ENCODE measurements around the gene BCAS3. TPM values are rescaled to one million over a fixed set of nuclear protein-coding genes. Genes with fewer than 3 reads are reported as not detected.
"Not testable (repeated sequence)": the region's sequence is repeated elsewhere in the genome, so short reads cannot be mapped to it uniquely, and the experiment has no call there.

BCAS3 gene
- total RNA-seq, 1 donor from 2014 or later: 15.2 TPM

DNA sequence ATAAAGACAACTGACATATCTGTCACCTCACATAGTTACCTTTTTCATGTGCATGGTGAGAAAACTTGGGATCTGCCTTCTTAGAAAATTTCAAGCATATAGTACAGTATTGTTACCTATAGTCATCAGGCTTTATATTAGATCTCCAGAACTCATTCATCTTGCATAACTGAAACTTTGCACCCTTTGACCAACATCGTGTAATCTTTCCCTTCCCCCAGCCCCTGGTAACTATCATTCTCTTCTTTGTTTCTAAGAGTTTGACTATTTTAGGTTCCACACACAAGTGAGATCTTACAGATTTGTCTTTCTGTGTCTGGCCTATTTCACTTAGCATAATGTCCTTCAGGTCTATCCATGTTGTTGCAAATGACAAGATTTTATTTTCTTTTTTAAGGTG lies 751.6 kb downstream of the BCAS3 start:
- TF ChIP-seq, protein P1, sequence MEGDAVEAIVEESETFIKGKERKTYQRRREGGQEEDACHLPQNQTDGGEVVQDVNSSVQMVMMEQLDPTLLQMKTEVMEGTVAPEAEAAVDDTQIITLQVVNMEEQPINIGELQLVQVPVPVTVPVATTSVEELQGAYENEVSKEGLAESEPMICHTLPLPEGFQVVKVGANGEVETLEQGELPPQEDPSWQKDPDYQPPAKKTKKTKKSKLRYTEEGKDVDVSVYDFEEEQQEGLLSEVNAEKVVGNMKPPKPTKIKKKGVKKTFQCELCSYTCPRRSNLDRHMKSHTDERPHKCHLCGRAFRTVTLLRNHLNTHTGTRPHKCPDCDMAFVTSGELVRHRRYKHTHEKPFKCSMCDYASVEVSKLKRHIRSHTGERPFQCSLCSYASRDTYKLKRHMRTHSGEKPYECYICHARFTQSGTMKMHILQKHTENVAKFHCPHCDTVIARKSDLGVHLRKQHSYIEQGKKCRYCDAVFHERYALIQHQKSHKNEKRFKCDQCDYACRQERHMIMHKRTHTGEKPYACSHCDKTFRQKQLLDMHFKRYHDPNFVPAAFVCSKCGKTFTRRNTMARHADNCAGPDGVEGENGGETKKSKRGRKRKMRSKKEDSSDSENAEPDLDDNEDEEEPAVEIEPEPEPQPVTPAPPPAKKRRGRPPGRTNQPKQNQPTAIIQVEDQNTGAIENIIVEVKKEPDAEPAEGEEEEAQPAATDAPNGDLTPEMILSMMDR (conservative IDR thresholded peaks at IDR 0.05; ENCODE audit: low read depth, low read length): no peak

DNA sequence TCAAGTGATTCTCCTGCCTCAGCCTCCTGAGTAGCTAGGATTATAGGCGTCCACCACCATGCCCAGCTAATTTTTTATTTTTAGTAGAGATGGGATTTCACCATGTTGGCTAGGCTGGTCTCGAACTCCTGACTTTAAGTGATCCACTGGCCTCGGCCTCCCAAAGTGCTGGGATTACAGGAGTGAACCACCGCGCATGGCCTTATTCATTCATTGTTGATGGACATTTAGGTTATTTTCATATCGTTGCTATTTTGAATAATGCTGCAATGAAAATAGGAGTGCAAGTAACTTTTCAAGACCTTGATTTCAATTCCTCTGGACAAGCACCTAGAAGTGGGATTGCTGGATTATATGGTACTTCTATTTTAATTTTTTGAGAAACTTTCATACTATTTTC lies 752.2 kb downstream of the BCAS3 start:
- not testable (repeated sequence) for DNase-seq (ENCODE audit: low read depth); H3K4me3 ChIP-seq (ENCODE audit: low read depth, low read length)

More for the DNA sequence above, 751.6 kb downstream of the BCAS3 start:
- no peak for DNase-seq (ENCODE audit: low read depth)
- no peak overlapping the region for H3K4me3 ChIP-seq (ENCODE audit: low read depth, low read length)

DNA sequence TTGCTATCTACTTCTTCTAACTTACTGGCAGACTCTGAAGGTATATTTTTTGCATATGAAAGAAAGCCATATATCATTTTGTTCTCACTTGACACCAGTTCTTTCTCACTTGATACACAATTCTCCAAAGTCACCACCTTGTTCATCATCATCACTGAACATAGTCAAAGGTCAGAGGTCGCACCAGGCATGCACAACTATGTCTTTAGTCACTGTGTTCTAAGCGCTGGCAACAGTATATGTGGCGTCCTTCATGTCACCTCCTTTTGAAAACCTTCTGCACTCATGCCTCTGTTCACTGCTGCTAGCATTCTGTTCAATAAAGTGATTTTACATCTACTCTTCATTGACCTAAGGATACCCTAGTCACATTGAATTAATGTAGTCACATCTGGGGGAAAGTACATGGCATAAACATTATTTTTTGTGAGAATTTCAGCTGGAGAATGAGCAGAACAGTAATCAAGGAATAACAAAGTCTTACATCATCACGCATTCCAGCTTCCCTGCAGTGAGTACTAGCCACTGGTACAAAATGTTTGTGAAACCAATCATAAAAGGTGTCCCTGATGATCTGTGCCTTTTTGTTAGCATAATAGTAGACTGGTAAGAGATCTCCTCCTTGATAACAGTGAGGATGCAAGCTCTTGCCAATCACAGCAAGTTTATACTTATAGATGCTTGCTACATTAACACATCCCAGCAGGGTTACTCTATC lies 754.1 kb downstream of the BCAS3 start:
- no peak overlapping the region for H3K4me3 ChIP-seq (ENCODE audit: low read depth, low read length)
- TF ChIP-seq, protein P1 (conservative IDR thresholded peaks at IDR 0.05; ENCODE audit: low read depth, low read length): no peak
- no peak for DNase-seq (ENCODE audit: low read depth)

DNA sequence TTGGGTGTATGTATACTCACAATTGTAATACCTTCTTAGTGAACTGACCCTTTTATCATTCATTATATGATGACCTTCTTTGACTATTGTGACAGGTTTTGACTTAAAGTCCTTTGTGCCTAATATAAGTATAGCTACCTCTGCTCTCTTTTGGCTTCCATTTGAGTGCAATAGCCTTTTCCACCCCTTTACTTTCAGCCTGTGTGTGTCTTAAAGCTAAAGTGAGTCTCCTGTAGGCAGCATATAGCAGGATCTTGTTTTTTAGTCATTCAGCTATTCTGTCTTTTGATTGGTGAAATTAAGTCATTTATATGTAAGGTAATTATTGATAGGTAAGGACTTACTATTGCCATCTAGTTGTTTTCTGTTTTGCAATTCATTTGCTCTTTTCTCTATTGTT lies 758.6 kb downstream of the BCAS3 start:
- no peak for DNase-seq (ENCODE audit: low read depth)

DNA sequence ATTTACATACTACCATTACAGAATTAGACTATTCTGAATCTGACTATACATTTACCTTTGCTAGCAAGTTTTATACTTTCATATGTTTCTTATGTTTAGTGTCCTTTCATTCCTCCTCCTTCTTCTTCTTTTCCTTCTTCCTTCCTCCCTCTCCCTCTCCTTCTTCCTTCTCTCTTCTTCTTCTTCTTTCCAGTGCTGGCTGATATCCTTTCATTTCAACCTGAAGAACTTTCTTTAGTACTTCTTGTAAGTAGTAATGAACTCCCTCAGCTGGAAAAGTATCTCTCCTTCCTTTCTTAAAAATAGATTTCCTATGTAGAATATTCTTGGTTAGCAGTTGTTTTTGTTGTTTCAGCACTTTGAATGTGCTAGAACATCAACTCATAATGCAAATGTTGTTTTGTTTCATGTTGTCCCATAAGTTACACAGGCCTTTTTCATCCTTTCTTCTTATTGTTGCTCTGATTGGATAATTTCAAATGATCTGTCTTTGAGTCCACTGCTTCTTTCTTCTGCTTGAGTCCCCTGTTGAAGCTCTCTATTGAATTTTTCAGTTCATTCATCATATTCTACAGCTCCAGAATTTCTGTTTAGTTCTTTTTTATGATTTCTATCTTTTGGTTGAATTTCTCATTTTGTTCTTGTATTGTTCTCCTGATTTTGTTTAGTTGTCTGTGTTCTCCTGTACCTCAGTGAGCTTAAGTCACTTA lies 759.5 kb downstream of the BCAS3 start:
- DNase-seq (ENCODE audit: low read depth): no peak
- no peak overlapping the region for H3K4me3 ChIP-seq (ENCODE audit: low read depth, low read length)
- TF ChIP-seq, protein P1 (conservative IDR thresholded peaks at IDR 0.05; ENCODE audit: low read depth, low read length): no peak

More for the DNA sequence above, 758.6 kb downstream of the BCAS3 start:
- no peak overlapping the region for H3K4me3 ChIP-seq (ENCODE audit: low read depth, low read length)
- TF ChIP-seq, protein P1 (conservative IDR thresholded peaks at IDR 0.05; ENCODE audit: low read depth, low read length): no peak

DNA sequence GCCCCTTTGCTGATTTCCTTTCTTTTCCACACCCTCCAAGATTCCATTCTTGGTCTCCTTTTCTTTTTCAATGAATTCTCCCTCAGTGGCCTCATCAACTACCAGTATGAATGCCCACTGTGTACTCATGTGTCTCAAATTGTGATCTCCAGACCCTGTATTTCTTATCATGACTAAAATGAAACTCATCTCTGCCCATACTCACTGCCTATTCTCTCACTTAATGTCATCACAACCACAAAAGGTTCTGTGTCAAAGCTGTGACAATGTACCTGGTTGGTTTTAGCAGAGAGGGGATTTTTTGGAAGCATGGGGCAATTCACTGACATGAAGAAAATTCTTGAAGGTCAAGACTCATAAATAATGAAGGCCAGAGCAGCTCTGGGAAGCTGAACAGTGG lies 763.0 kb downstream of the BCAS3 start:
- TF ChIP-seq, protein P1 (conservative IDR thresholded peaks at IDR 0.05; ENCODE audit: low read depth, low read length): no peak

DNA sequence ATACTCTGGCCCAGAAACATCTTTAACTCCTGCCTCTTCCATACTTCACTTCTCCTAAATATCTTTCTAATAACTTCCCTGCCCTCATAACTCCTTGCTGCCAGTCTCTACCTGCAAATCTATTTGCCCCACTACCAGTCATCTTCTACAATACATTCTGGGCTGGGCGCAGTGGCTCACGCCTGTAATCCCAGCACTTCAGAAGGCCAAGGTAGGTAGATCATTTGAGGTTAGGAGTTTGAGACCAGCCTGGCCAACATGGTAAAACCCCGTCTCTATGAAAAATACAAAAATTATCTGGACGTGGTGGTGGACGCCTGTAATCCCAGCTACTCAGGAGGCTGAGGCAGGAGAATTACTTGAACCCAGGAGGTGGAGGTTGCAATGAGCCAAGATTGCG lies 763.9 kb downstream of the BCAS3 start:
- not testable (repeated sequence) for H3K4me3 ChIP-seq (ENCODE audit: low read depth, low read length); DNase-seq (ENCODE audit: low read depth)

More for the DNA sequence above, 763.0 kb downstream of the BCAS3 start:
- no peak for DNase-seq (ENCODE audit: low read depth)
- no peak overlapping the region for H3K4me3 ChIP-seq (ENCODE audit: low read depth, low read length)
